H1 (cell line): Measurements from ENCODE around the gene LPP. TPM values are rescaled to one million over a fixed set of nuclear protein-coding genes. Genes with fewer than 3 reads are reported as not detected.

Source experiments
- CTCF ChIA-PET: fragments of 300-600 bp; sonication (Branson Sonifier 250); formaldehyde crosslinking; loops from one replicate; lab custom pipeline; 2021; ENCODE audit not compliant: partially characterized antibody; lab: Charles Lee
- POLR2A ChIA-PET: fragments of 300-600 bp; sonication (Branson Sonifier 250); formaldehyde crosslinking; loops from one replicate; lab custom pipeline; 2021; ENCODE audit warnings: inconsistent platforms; ENCODE audit not compliant: partially characterized antibody; lab: Charles Lee
- DNase-seq, 2 experiments: peaks; one replicate each; pipeline versions ENCODE4 v3.0.0 to v3.0.0-alpha.2; 2010 to 2022; ENCODE audit warnings: low spot score in 2 of 2, low read depth in 1 of 2, mixed read lengths in 1 of 2
- FAIRE-seq: peaks from 2 replicates; lab custom pipeline; 2011; peaks lifted over from hg19 to GRCh38; lab: Jason Lieb, UNC
- H2AFZ ChIP-seq: 2 replicates; pipeline ENCODE4 v1.8.1; 2012; ENCODE audit warnings: low read length, inconsistent platforms
- H2AK5ac ChIP-seq: 2 replicates; pipeline ENCODE4 v1.6.1; 2013; ENCODE audit warnings: low read depth, low read length
- H2BK120ac ChIP-seq: replicated peaks from 2 replicates; pipeline ENCODE3; 2013; ENCODE audit warnings: low read depth, low read length, inconsistent platforms
- H2BK12ac ChIP-seq: 2 replicates; pipeline ENCODE4 v1.6.1; 2013; ENCODE audit warnings: low read depth, low read length
- H2BK15ac ChIP-seq: 2 replicates; pipeline ENCODE4 v1.6.1; 2013; ENCODE audit warnings: low read length
- H2BK20ac ChIP-seq: 2 replicates; pipeline ENCODE4 v1.6.1; 2013; ENCODE audit warnings: low read length
- H2BK5ac ChIP-seq: 2 replicates; pipeline ENCODE4 v1.6.1; 2013; ENCODE audit warnings: low read depth, low read length
- H3K14ac ChIP-seq: 2 replicates; pipeline ENCODE4 v1.6.1; 2013; ENCODE audit warnings: inconsistent platforms; ENCODE audit not compliant: insufficient read length
- H3K18ac ChIP-seq: 2 replicates; pipeline ENCODE4 v1.6.1; 2013; ENCODE audit warnings: low read length; ENCODE audit errors: extremely low read depth
- H3K23ac ChIP-seq: 2 replicates; pipeline ENCODE4 v1.6.1; 2013; ENCODE audit warnings: inconsistent platforms; ENCODE audit not compliant: insufficient read length
- H3K23me2 ChIP-seq: 2 replicates; pipeline ENCODE4 v1.6.1; 2013; ENCODE audit warnings: low read depth, low read length
- H3K27ac ChIP-seq: 2 replicates; pipeline ENCODE4 v1.6.1; 2011; ENCODE audit warnings: low read depth, low read length, inconsistent platforms
- H3K27me3 ChIP-seq, 4 experiments: replicated peaks in 1 of 4; 1 replicate in 1 of 4; 2 replicates in 3 of 4; pipeline versions ENCODE4 v1.6.1 to v1.8.1; 2011 to 2013; ENCODE audit warnings: low read length in 3 of 4, mild to moderate bottlenecking in 3 of 4, inconsistent platforms in 2 of 4, mixed read lengths in 2 of 4, moderate library complexity in 1 of 4; ENCODE audit not compliant: control insufficient read depth in 3 of 4, insufficient read depth in 3 of 4; ENCODE audit errors: extremely low read depth in 1 of 4
- H3K36me3 ChIP-seq, 4 experiments: 2 replicates each; pipeline versions ENCODE4 v1.6.1 to v1.8.1; 2011 to 2013; ENCODE audit warnings: mild to moderate bottlenecking in 4 of 4, low read length in 3 of 4, moderate library complexity in 2 of 4, control low read depth in 1 of 4, inconsistent platforms in 1 of 4; ENCODE audit not compliant: insufficient read depth in 4 of 4, control insufficient read depth in 2 of 4
- H3K4ac ChIP-seq: replicated peaks from 2 replicates; pipeline ENCODE3; 2013; ENCODE audit warnings: low read length, low read depth, mixed read lengths, inconsistent platforms; ENCODE audit not compliant: insufficient read length
- H3K4me1 ChIP-seq, 4 experiments: replicated peaks in 1 of 4; 1 replicate in 1 of 4; 2 replicates in 3 of 4; pipeline versions ENCODE4 v1.6.1 to v1.8.1; 2011 to 2013; ENCODE audit warnings: low read length in 3 of 4, inconsistent platforms in 2 of 4, mixed read lengths in 1 of 4; ENCODE audit not compliant: insufficient read depth in 4 of 4, control insufficient read depth in 3 of 4
- H3K4me2 ChIP-seq, 2 experiments: 2 replicates each; pipeline versions ENCODE4 v1.6.1 to v1.8.1; 2011 to 2013; ENCODE audit warnings: low read depth in 2 of 2, low read length in 2 of 2, control low read depth in 1 of 2, inconsistent platforms in 1 of 2, mild to moderate bottlenecking in 1 of 2; ENCODE audit not compliant: insufficient read depth in 1 of 2
- H3K4me3 ChIP-seq, 4 experiments: fragments of 200-600, 300-600 bp in 1 of 4; sonication (generic), shearing (Covaris generic), sonication (Bioruptor Twin) in 1 of 4; 2 replicates each; pipeline versions ENCODE4 v1.5.1 to v1.8.1; 2011 to 2016; ENCODE audit warnings: low read length in 4 of 4, low read depth in 3 of 4, control low read depth in 2 of 4, inconsistent platforms in 2 of 4, mild to moderate bottlenecking in 2 of 4, mixed read lengths in 1 of 4, moderate library complexity in 1 of 4; ENCODE audit not compliant: insufficient read depth in 2 of 4; ENCODE audit errors: extremely low read depth in 1 of 4
- H3K56ac ChIP-seq: replicated peaks from 2 replicates; pipeline ENCODE3; 2013; ENCODE audit warnings: low read depth, mild to moderate bottlenecking, mixed read lengths, low read length, inconsistent platforms; ENCODE audit not compliant: insufficient read length
- H3K79me1 ChIP-seq: 2 replicates; pipeline ENCODE4 v1.6.1; 2013; ENCODE audit warnings: low read depth, low read length, control low read depth
- H3K79me2 ChIP-seq, 2 experiments: 2 replicates each; pipeline versions ENCODE4 v1.6.1 to v1.8.1; 2012 to 2013; ENCODE audit warnings: low read length in 2 of 2, mild to moderate bottlenecking in 2 of 2, inconsistent platforms in 1 of 2; ENCODE audit not compliant: insufficient read depth in 2 of 2, control insufficient read depth in 1 of 2
- H3K9ac ChIP-seq, 4 experiments: replicated peaks in 1 of 4; 1 replicate in 1 of 4; 2 replicates in 3 of 4; pipeline versions ENCODE4 v1.6.1 to v1.8.1; 2011 to 2013; ENCODE audit warnings: low read depth in 3 of 4, low read length in 3 of 4, control low read depth in 2 of 4, mild to moderate bottlenecking in 2 of 4, moderate library complexity in 2 of 4, inconsistent platforms in 1 of 4; ENCODE audit errors: extremely low read depth in 1 of 4
- H3K9me3 ChIP-seq, 2 experiments: 2 replicates each; pipeline versions ENCODE4 v1.6.1 to v1.8.1; 2012 to 2013; ENCODE audit warnings: mild to moderate bottlenecking in 2 of 2, moderate library complexity in 2 of 2, control low read depth in 1 of 2, inconsistent platforms in 1 of 2, low read depth in 1 of 2, low read length in 1 of 2, mixed read lengths in 1 of 2; ENCODE audit not compliant: insufficient read depth in 2 of 2
- H4K20me1 ChIP-seq, 2 experiments: replicated peaks in 1 of 2; 2 replicates each; pipeline versions ENCODE3 to v1.8.1; 2011 to 2013; ENCODE audit warnings: inconsistent platforms in 2 of 2, low read length in 2 of 2, mild to moderate bottlenecking in 1 of 2; ENCODE audit not compliant: insufficient read depth in 2 of 2, control insufficient read depth in 1 of 2
- H4K5ac ChIP-seq: 2 replicates; pipeline ENCODE4 v1.6.1; 2013; ENCODE audit warnings: low read length, low read depth, mixed read lengths, inconsistent platforms; ENCODE audit not compliant: insufficient read length
- H4K8ac ChIP-seq: 2 replicates; pipeline ENCODE4 v1.8.0; 2013; ENCODE audit warnings: mild to moderate bottlenecking, moderate library complexity, low read length, inconsistent platforms; ENCODE audit not compliant: insufficient read depth; ENCODE audit errors: extremely low read depth
- H4K91ac ChIP-seq: replicated peaks from 2 replicates; pipeline ENCODE3; 2013; ENCODE audit warnings: low read length, mixed read lengths, inconsistent platforms; ENCODE audit not compliant: insufficient read length
- CBX8 ChIP-seq: fragments of 300-800, 300-1000 bp; sonication (generic); IDR thresholded peaks from 2 replicates; pipeline ENCODE4 v1.7.1; 2016; ENCODE audit warnings: low read depth, low read length, borderline replicate concordance
- CTBP2 ChIP-seq: IDR thresholded peaks from 2 replicates; pipeline ENCODE4 v1.7.0; 2011; ENCODE audit warnings: borderline replicate concordance, mild to moderate bottlenecking, moderate library complexity, mixed read lengths, low read length; ENCODE audit not compliant: insufficient read depth, insufficient read length
- EGR1 ChIP-seq: IDR thresholded peaks from 2 replicates; pipeline ENCODE4 v1.6.1; 2011; ENCODE audit warnings: low read depth, low read length, borderline replicate concordance
- EZH2 ChIP-seq: fragments of 200-600 bp; sonication (generic); IDR thresholded peaks from 2 replicates; pipeline ENCODE4 v1.7.1; 2012; ENCODE audit warnings: low read depth, mild to moderate bottlenecking, moderate library complexity, low read length, inconsistent platforms; ENCODE audit not compliant: severe bottlenecking
- POU5F1 ChIP-seq: IDR thresholded peaks from 2 replicates; pipeline ENCODE4 v1.6.1; 2011; ENCODE audit warnings: low read depth, mild to moderate bottlenecking, low read length, moderate library complexity
- TAF7 ChIP-seq: optimal IDR thresholded peaks from 2 replicates; pipeline ENCODE3; 2011; ENCODE audit warnings: low read depth, mild to moderate bottlenecking, inconsistent platforms, low read length, moderate library complexity, borderline replicate concordance
- ZNF274 ChIP-seq: IDR thresholded peaks from 2 replicates; pipeline ENCODE4 v1.7.0; 2012; ENCODE audit warnings: low read length, borderline replicate concordance; ENCODE audit errors: extremely low read depth
- WGBS, 2 experiments: shearing (Covaris generic) in 1 of 2; methylation state at CpG; one replicate each; pipeline versions ENCODE4 v1.1.6 to v1.1.7; 2013 to 2015; ENCODE audit warnings: low lambda C conversion rate in 2 of 2, mixed read lengths in 2 of 2, inconsistent platforms in 1 of 2, low coverage in 1 of 2, missing lambda C conversion rate in 1 of 2; ENCODE audit not compliant: insufficient replicate concordance in 2 of 2, insufficient coverage in 1 of 2, insufficient read length in 1 of 2; ENCODE audit errors: extremely low coverage in 1 of 2, missing lambda C conversion rate in 1 of 2; 5-methylcytosine and 5-hydroxymethylcytosine counted together
- polyA plus RNA-seq, 7 experiments: library from polyadenylated mRNA; depleted of rRNA in 3 of 7; stranded (reverse) in 5 of 7; unstranded in 2 of 7; fragments of >200 nt in 5 of 7; fragments of 200-250 nt in 2 of 7; gene quantifications; 1 replicate in 5 of 7; 2 replicates in 1 of 7; 4 replicates in 1 of 7; pipeline versions ENCODE4 v1.2.1 to v1.2.3, GENCODE V29; 2011 to 2013; ENCODE audit warnings: missing spikeins in 2 of 7, mixed read lengths in 2 of 7
- total RNA-seq: library from RNA; stranded (reverse); fragmentation: NEBNext Ultra II Directional; extraction: Animal tissue kit (Norgen Biotek cat#: 25700); gene quantifications from 2 replicates; pipeline ENCODE4 v1.2.1, GENCODE V29; 2021
- TF ChIP-seq, protein P1 (sequence below): IDR thresholded peaks from 2 replicates; pipeline ENCODE4 v1.6.1; 2011; ENCODE audit warnings: low read depth, mild to moderate bottlenecking, low read length; ENCODE audit not compliant: insufficient read depth
- TF ChIP-seq, protein P2 (sequence below), 3 experiments: IDR thresholded peaks; 1 replicate in 2 of 3; 2 replicates in 1 of 3; pipeline versions ENCODE4 v1.5.1 to v1.6.1; 2011; ENCODE audit warnings: low read length in 3 of 3, mild to moderate bottlenecking in 3 of 3, inconsistent platforms in 2 of 3, low read depth in 1 of 3, moderate library complexity in 1 of 3; ENCODE audit not compliant: insufficient read depth in 1 of 3; ENCODE audit errors: control extremely low read depth in 1 of 3
- TF ChIP-seq, protein P3 (sequence below): IDR thresholded peaks from 2 replicates; pipeline ENCODE4 v1.6.1; 2012; ENCODE audit warnings: inconsistent platforms

Gene LPP
- total and polyA plus RNA-seq, 2 of the 8 experiments (the other 6 are each of a cell fraction or from before 2014, with no cell fraction given), result 10.0 to 53.3 TPM

GRCh38 chr3:188662795-188663194 is 508.8 kb downstream of the LPP start:
- DNase-seq (no peak), FAIRE-seq (no peak)
- Histone ChIP-seq H2BK5ac (no peak overlapping the region), H3K14ac (no peak overlapping the region), H2BK120ac (no peak overlapping the region), H3K79me2 (no peaks in the 10 kb centered on the region), H2BK20ac (no peak overlapping the region), H3K4me3 (no peak overlapping the region), H3K36me3 (no peaks in the 10 kb centered on the region), H3K23me2 (no peaks in the 10 kb centered on the region), H3K23ac (no peak overlapping the region), H4K5ac (no peak overlapping the region), H3K79me1 (no peaks in the 10 kb centered on the region), H3K27me3 (no peaks in the 10 kb centered on the region), H2AK5ac (no peak overlapping the region), H3K9ac (no peak overlapping the region), H3K4me2 (no peak overlapping the region), H2BK15ac (no peak overlapping the region), H4K20me1 (no peaks in the 10 kb centered on the region), H3K18ac (no peak overlapping the region), H3K4ac (no peak overlapping the region), H2BK12ac (no peak overlapping the region), H3K9me3 (no peaks in the 10 kb centered on the region), H4K91ac (no peak overlapping the region), H3K56ac (no peak overlapping the region), H2AFZ (no peak overlapping the region), H4K8ac (no peak overlapping the region), H3K4me1 (no peaks in the 10 kb centered on the region), H3K27ac (no peak overlapping the region)
- TF ChIP-seq TAF7 (no peak), ZNF274 (no peak), EZH2 (no peak), POU5F1 (no peak), CTBP2 (no peak), CBX8 (no peak), EGR1 (no peak)
- TF ChIP-seq, protein P1, sequence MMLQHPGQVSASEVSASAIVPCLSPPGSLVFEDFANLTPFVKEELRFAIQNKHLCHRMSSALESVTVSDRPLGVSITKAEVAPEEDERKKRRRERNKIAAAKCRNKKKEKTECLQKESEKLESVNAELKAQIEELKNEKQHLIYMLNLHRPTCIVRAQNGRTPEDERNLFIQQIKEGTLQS, result no peak
- TF ChIP-seq, protein P2, sequence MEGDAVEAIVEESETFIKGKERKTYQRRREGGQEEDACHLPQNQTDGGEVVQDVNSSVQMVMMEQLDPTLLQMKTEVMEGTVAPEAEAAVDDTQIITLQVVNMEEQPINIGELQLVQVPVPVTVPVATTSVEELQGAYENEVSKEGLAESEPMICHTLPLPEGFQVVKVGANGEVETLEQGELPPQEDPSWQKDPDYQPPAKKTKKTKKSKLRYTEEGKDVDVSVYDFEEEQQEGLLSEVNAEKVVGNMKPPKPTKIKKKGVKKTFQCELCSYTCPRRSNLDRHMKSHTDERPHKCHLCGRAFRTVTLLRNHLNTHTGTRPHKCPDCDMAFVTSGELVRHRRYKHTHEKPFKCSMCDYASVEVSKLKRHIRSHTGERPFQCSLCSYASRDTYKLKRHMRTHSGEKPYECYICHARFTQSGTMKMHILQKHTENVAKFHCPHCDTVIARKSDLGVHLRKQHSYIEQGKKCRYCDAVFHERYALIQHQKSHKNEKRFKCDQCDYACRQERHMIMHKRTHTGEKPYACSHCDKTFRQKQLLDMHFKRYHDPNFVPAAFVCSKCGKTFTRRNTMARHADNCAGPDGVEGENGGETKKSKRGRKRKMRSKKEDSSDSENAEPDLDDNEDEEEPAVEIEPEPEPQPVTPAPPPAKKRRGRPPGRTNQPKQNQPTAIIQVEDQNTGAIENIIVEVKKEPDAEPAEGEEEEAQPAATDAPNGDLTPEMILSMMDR (IDR thresholded peaks at IDR 0.05; ENCODE audit: control extremely low read depth in 1 of 3, insufficient read depth in 1 of 3, low read depth in 1 of 3, low read length in 3 of 3), result no peak
- TF ChIP-seq, protein P3, sequence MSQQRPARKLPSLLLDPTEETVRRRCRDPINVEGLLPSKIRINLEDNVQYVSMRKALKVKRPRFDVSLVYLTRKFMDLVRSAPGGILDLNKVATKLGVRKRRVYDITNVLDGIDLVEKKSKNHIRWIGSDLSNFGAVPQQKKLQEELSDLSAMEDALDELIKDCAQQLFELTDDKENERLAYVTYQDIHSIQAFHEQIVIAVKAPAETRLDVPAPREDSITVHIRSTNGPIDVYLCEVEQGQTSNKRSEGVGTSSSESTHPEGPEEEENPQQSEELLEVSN, result no peak
- ChIA-PET CTCF (interaction anchor here (0.9 to 2.4 kb wide), 6 partner anchors 20 to 293 kb away, joined by 3 to 9 read pairs (median 3); no protein-coding TSS in a partner anchor), POLR2A (no interaction called here)
- WGBS, 2 experiments, result 83% methylated on average over 2 of the region's 2 CpGs; no CpG with 5 or more reads in 1 of the 2 experiments
